Motor neuron (in vitro differentiated cells): ENCODE data around the gene PLP1. TPM values are rescaled to one million over a fixed set of nuclear protein-coding genes. Genes with fewer than 3 reads are reported as not detected.
A peak's percentile ranks its signal among the peaks of the same experiment; 100 is the strongest.

ENCODE experiments used
- ATAC-seq, 8 experiments: fragments of 200-7000 bp; cut with Tn5 transposase; replicated peaks in 6 of 8; 2 replicates each; pipeline ENCODE4 v1.8.0; 2021; ENCODE audit warnings: mild to moderate bottlenecking in 8 of 8, moderate library complexity in 8 of 8
- H3K27ac ChIP-seq, 2 donors: fragments of 250-450 bp; sonication (Bioruptor Pico); 2 replicates each; pipeline ENCODE4 v1.9.0; 2021; ENCODE audit warnings: antibody characterized with exemption in 2 of 2, mild to moderate bottlenecking in 2 of 2, moderate library complexity in 1 of 2
- H3K4me1 ChIP-seq, 2 donors: fragments of 250-450 bp; sonication (Bioruptor Pico); replicated peaks in 1 of 2; 2 replicates each; pipeline ENCODE4 v1.6.1; 2021; ENCODE audit warnings: antibody characterized with exemption in 2 of 2, mild to moderate bottlenecking in 2 of 2, moderate library complexity in 1 of 2
- H3K4me3 ChIP-seq, 5 donors: fragments of 250-450 bp; sonication (Bioruptor Pico); 2 replicates each; pipeline ENCODE4 v1.9.0; 2021; ENCODE audit warnings: antibody characterized with exemption in 5 of 5, mild to moderate bottlenecking in 5 of 5, moderate library complexity in 4 of 5
- WGBS, 10 experiments: fragments of 450-650 bp; shearing (Covaris generic); methylation state at CpG; one replicate each; pipeline ENCODE4 v1.0.0; 2022; 5-methylcytosine and 5-hydroxymethylcytosine counted together
- in situ Hi-C, 9 experiments: fragments of 400-800 bp; cut with MboI; loops; one replicate each; pipeline ENCODE4 v1.15.0; 2021; ENCODE audit warnings: low sequenced_read_pairs in 9 of 9, low pct_unique_long_range_greater_than_20kb in 2 of 9; ENCODE audit not compliant: unreplicated experiment in 9 of 9
- total RNA-seq, 8 experiments: library from RNA; unstranded; fragments of 300-600 nt; gene quantifications; 2 replicates each; pipeline versions ENCODE4 v1.2.3 to v1.2.4, GENCODE V29; 2022

PLP1 gene, protein sequence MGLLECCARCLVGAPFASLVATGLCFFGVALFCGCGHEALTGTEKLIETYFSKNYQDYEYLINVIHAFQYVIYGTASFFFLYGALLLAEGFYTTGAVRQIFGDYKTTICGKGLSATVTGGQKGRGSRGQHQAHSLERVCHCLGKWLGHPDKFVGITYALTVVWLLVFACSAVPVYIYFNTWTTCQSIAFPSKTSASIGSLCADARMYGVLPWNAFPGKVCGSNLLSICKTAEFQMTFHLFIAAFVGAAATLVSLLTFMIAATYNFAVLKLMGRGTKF
- 10 to 100 TPM in 2 of 8 experiments, 1 to 10 TPM in 3, under 1 TPM in 2, not detected in 1; 0.25 to 25.9 (median 5.5) TPM for total RNA-seq

DNA sequence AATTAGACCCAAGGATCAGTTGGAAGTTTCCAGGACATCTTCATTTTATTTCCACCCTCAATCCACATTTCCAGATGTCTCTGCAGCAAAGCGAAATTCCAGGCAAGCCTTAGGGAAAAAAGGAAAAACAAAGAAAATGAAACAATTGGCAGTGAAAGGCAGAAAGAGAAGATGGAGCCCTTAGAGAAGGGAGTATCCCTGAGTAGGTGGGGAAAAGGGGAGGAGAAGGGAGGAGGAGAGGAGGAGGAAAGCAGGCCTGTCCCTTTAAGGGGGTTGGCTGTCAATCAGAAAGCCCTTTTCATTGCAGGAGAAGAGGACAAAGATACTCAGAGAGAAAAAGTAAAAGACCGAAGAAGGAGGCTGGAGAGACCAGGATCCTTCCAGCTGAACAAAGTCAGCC is at the start of gene PLP1:
Gene PLP1 (plus strand): TSS at position 295 of the 400 bp plus-strand sequence. CDS start 156 bp downstream, outside the sequence.
- Histone ChIP-seq H3K4me1 (peaks cover 2 to 31% of the 10 kb centered on the region in 2 donors), H3K4me3 (no peak within 1 kb of the TSS), H3K27ac (no peak within 1 kb of the TSS)
- WGBS, 10 experiments: 25 to 40% methylated on average over 1 of the region's 2 CpGs; no CpG with 5 or more reads in 8 of the 10 experiments
- in situ Hi-C loops: loop anchor here in 2 of 9 experiments (10.0 kb wide), 1 partner anchor 62 kb away; the partner anchor contains the start of gene TMEM31 (in 2 of the 2)
- no peak for ATAC-seq

DNA sequence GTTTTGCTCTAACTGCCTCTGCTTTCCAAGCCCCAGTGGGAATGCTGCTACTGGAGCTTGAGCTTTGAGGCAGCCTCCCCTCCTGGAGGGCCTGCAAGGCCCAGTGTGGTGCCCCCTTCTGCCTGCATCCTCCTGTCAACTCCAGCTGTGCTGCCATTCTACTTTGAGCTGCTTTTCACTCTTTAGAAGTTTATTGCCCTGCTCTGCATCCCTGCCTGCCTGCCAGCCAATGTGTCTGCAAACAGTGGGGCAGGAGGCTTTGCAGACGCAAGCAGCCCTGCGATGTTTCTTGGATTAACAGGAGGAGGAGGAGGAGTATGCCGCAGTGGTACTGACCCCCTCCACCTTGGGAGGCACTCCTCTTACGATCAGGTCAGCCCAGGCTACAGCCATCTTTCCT is 49.5 kb upstream of the PLP1 start:
- Histone ChIP-seq H3K27ac (no peak overlapping the region), H3K4me1 (peaks cover 8 to 17% of the 10 kb centered on the region in 2 donors), H3K4me3 (no peak overlapping the region)
- in situ Hi-C loops: no loop called here
- ATAC-seq: no peak
- 90% methylated on average over 2 of the region's 4 CpGs; no CpG with 5 or more reads in 9 of the 10 experiments for WGBS, 10 experiments

DNA sequence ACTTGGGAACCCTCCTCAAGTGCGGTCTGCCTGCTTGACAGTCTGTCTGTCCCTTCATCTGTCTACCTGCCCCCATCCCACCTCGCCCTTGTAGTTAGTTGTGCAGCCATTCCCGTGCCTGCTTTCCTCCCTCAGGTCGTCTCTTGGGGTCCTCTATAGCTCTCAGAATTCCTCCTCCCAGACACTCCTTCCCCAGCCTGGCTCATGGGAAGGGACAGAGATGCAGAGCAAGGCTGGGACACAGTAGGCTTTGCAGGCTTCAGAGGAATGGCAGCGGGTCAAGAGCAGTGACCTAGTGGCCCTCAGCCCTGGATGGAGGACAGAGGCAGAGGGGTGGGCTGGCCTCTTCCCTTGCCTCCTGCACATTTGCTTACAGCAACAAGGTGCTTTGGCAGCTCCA is 47.6 kb upstream of the PLP1 start:
- no peak overlapping the region for H3K4me3 ChIP-seq
- ATAC-seq: no peak
- in situ Hi-C loops: no loop called here
- H3K4me1 ChIP-seq: peaks cover 8 to 17% of the 10 kb centered on the region in 2 donors
- 49 to 60% methylated on average over 1 to 2 of the region's 5 CpGs; no CpG with 5 or more reads in 8 of the 10 experiments for WGBS, 10 experiments
- H3K27ac ChIP-seq: no peak overlapping the region

DNA sequence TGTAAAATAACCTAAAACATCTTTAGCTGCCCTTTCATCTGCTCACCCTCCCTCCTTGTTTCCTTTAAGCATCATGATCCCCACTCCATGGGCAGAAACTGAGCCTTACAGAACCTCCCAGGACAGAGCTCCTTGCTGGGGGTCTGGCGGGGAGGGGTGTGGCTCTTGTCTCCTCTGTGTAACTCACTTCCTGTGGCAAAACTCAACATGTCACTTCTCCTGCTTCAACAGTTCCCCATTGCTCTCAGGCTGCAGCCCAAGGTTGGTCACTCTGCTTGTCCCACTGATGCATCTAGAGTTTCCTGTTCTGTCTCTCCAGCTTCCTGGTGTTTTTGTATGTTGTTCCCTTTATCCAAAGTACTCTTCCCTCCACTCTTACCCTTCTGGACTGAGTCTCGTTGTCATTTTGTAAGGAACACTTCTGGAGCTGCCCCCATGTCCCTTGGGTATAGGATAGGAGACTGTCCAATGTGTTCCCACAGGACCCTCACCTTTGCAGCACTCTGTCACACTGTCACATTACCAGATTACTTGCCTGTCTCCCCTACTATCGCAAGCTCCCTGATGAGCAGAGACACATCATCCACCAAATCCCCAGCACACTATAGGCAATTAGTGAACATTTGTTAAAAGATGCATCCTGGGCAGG is 46.4 kb upstream of the PLP1 start:
- peak in 1 of 8 experiments; percentile 70 for ATAC-seq
- WGBS, 10 experiments: no CpG with 5 or more reads among the region's 3 CpGs
- Histone ChIP-seq H3K4me1 (peaks cover 8 to 17% of the 10 kb centered on the region in 2 donors), H3K27ac (peak overlapping the region; percentile 61 to 82), H3K4me3 (no peak overlapping the region)
- in situ Hi-C loops: no loop called here

DNA sequence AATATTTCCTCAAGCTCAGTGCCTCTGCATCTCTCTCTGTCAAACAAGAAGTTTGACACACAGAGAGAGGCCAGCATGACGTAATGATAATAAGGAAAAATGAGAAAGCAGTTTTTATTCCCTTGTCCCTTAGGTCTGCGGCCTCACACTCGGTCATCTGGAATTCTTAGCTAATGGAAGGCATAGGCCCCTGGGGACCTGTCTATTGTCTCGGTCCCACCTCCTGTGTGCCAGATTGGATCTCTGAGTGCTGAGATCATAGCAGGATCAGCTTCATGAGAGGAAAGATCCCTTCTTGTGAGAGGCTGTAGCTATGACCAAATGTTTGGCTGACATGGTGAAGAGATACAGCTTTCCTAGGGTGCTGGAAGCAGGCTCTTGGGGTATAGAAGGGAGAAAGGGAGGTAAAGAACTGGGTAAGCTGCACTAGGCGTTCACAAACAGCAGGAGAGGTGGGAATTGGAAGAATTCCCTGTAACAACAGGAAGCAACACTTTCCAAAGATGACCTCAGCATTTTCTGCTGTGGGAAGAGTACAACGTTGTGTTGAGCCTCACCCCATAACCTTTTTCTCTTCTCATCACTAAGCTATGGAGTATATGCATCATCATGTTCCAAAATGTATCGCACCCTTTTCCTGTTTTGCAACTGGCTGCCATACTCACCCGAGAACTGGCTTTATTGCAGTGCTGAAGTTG is 45.7 kb upstream of the PLP1 start:
- peak in 7 of 8 experiments; percentile 75 to 98 (median 97) for ATAC-seq
- WGBS, 10 experiments: 0 to 100% (median 52%) methylated on average over 2 to 7 of the region's 8 CpGs; no CpG with 5 or more reads in 5 of the 10 experiments
- Histone ChIP-seq H3K4me3 (no peak overlapping the region), H3K4me1 (peaks cover 8 to 17% of the 10 kb centered on the region in 2 donors), H3K27ac (peak overlapping the region; percentile 61 to 82)
- in situ Hi-C loops: no loop called here

DNA sequence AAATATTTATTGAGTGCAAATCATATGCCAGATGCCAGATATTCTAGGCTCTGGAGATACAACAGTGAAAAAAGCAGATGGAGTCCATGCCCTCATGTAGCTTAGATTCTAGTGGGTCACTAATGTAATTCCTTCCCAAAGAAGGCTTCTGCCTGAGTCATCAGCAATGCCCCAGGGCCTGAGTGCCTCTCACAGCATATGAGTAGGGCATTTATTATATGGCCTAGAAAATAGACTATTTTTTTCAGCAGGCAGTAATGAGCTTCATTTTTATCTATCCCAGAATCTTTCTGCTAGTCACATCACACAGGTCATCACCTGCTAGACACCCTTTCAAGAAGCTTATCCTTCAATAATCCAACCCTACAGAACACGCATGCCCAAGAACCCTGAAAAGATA is 43.6 kb upstream of the PLP1 start:
- ATAC-seq: peak in 2 of 8 experiments; percentile 26 to 30
- H3K27ac ChIP-seq: no peak overlapping the region
- no peak overlapping the region for H3K4me3 ChIP-seq
- 50 to 100% (median 86%) methylated on average over 1 of the region's 1 CpG; no CpG with 5 or more reads in 6 of the 10 experiments for WGBS, 10 experiments
- in situ Hi-C loops: no loop called here
- H3K4me1 ChIP-seq: peaks cover 8 to 17% of the 10 kb centered on the region in 2 donors

DNA sequence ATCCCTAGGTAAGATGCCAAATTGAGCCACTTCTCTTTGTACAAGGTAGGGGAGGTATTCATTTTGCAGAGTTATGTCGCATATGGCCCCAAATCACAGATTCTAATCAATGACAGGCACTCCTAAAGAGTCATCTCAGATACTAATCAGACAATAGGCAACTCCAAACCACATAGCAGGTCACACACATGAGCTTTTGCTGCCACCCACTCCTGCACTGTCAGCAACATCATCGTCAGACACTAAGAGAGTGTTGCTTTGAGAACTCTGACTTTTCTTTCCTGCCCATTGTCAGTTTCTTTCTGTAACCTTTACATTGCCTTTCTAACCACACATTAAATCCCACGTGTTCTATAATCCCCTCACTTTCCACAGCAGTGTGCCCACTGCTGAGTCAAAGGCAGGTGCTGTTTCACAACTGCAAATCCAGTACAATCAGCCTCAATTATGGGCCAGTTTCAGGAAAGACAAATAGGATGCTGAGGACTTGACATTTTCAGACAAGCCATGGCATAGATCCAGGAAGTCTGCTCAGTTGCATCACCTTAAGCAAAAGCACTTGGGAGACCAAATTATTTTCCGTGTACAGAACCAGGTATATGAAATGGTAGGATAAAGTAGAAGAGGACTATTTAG is 42.4 kb upstream of the PLP1 start:
- in situ Hi-C loops: no loop called here
- Histone ChIP-seq H3K4me3 (no peak overlapping the region), H3K27ac (no peak overlapping the region), H3K4me1 (peaks cover 12 to 22% of the 10 kb centered on the region in 2 donors)
- WGBS, 10 experiments: 19 to 100% (median 47%) methylated on average over 1 to 3 of the region's 4 CpGs; no CpG with 5 or more reads in 6 of the 10 experiments
- peak in 1 of 8 experiments; percentile 7 for ATAC-seq

DNA sequence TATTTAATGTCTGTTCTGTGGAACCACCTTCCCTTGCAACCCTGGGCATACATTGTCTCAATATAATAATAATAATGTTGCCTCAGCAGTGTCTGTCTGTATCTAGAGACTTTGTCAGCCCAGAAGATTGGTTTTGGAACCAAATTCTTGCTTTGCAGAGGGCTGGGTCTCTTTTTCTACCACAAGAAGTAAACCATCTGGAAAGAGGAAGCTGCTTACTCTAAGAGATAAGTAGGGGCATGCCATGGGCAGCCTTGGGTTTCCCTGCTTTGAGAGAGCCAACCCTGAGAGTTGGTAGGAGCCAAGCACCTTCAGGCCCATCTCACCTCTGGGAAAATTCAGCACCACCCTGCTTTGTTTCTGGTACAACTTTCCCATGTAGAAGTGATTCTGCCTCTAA is 38.9 kb upstream of the PLP1 start:
- in situ Hi-C loops: no loop called here
- no peak for ATAC-seq
- H3K4me1 ChIP-seq: peaks cover 11 to 15% of the 10 kb centered on the region in 2 donors
- H3K4me3 ChIP-seq: no peak overlapping the region
- H3K27ac ChIP-seq: no peak overlapping the region

DNA sequence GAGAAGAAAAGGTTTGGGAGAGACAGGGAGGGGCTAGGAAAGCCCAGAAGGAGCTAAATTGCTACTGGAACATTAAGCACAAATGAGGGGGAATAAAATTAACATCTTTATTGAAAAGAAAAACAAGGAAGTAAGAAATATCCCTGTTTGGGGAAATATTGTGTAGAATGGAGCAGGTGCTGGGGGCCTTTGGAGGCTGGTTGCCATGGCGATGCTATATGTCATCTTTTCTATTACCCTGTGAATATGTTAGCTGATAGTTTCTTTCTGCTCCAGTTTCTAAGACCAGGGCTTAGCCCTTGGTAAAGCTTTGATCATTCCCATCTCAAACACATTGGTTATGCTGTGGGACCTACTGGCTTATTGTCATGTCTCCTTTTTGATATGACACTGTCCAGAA is 37.2 kb upstream of the PLP1 start:
- no peak overlapping the region for H3K4me3 ChIP-seq
- peaks cover 11 to 17% of the 10 kb centered on the region in 2 donors for H3K4me1 ChIP-seq
- ATAC-seq: peak in 4 of 8 experiments; percentile 39 to 49 (median 46)
- H3K27ac ChIP-seq: no peak overlapping the region
- in situ Hi-C loops: no loop called here
- 100% methylated on average over 1 of the region's 1 CpG; no CpG with 5 or more reads in 8 of the 10 experiments for WGBS, 10 experiments

DNA sequence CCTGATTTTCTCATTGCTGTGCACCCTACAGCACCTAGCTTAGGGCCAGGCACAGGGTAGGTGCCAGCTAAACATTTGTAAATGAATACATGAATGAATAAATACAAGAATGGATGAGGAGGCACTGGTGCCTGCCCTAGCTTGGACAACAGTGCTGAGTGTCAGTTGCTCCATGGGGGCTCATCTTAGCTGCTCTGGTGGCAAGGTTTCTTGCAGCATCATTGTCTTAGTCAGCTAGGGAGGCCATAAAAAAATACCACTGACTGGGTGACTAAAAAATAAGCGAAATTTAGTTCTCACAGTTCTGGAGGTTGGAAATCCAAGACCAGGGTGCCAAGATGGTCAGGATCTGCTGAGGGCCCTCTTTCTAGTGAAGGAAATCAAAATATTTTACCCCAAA is 34.8 kb upstream of the PLP1 start:
- H3K4me1 ChIP-seq: peaks cover 11 to 21% of the 10 kb centered on the region in 2 donors
- in situ Hi-C loops: no loop called here
- 0 to 86% (median 10%) methylated on average over 1 of the region's 1 CpG; no CpG with 5 or more reads in 6 of the 10 experiments for WGBS, 10 experiments
- no peak for ATAC-seq
- H3K4me3 ChIP-seq: no peak overlapping the region
- H3K27ac ChIP-seq: no peak overlapping the region

DNA sequence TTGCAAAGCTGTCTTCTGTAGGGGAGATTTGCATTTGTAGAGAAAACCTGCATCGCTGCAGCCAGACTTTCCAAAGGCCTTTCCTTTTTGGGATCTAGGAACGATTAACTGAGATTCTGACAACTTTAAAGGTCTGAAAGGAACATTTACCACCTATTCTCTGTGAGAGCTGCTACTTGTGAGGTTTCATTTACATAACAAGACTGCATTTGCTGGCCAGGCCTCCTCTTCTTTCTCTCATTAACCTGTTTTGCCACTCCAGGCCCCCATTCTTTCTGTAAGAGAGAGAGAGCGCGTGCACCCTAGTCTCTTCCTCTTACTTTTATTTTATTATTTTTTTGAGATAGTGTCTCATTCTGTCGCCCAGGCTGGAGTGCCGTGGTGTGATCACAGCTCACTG is 34.3 kb upstream of the PLP1 start:
- whole genome bisulfite sequencing, 10 experiments: 10 to 27% (median 20%) methylated on average over 2 to 5 of the region's 6 CpGs; no CpG with 5 or more reads in 7 of the 10 experiments

DNA sequence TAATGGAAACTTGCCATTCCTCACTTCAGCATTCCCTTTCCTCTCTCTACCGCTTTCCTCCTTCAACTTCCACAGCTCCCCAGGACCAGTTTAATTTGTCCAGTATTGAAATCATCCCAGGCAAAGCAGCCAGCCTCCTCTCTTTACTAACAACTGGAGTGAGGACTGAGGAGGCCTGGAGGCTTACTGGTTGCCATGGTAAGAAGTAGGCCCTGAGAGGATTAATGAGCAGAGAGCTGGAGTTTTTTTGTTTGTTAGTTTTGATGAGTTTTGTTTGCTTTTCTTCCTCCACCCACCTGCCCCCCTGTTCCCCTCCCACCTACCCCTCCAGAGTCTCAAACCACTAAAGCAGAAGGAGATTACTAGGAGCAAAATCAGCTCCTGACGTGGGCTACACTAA is 29.5 kb upstream of the PLP1 start:
- ATAC-seq: peak in 4 of 8 experiments; percentile 25 to 84 (median 44)
- WGBS, 10 experiments: 100% methylated on average over 1 of the region's 2 CpGs; no CpG with 5 or more reads in 9 of the 10 experiments
- Histone ChIP-seq H3K4me3 (no peak overlapping the region), H3K27ac (no peak overlapping the region), H3K4me1 (peaks cover 0 to 9% of the 10 kb centered on the region in 2 donors)
- in situ Hi-C loops: no loop called here

More for the DNA sequence above, 34.3 kb upstream of the PLP1 start:
- ATAC-seq: no peak
- in situ Hi-C loops: no loop called here
- H3K4me1 ChIP-seq: peaks cover 11 to 25% of the 10 kb centered on the region in 2 donors
- H3K4me3 ChIP-seq: no peak overlapping the region
- no peak overlapping the region for H3K27ac ChIP-seq
